Measurements from ENCODE around the gene WDFY3.

GRCh38 chr4:84952004-84952403 is 14.5 kb downstream of the WDFY3 start:
- TF ChIP-seq, protein P1, sequence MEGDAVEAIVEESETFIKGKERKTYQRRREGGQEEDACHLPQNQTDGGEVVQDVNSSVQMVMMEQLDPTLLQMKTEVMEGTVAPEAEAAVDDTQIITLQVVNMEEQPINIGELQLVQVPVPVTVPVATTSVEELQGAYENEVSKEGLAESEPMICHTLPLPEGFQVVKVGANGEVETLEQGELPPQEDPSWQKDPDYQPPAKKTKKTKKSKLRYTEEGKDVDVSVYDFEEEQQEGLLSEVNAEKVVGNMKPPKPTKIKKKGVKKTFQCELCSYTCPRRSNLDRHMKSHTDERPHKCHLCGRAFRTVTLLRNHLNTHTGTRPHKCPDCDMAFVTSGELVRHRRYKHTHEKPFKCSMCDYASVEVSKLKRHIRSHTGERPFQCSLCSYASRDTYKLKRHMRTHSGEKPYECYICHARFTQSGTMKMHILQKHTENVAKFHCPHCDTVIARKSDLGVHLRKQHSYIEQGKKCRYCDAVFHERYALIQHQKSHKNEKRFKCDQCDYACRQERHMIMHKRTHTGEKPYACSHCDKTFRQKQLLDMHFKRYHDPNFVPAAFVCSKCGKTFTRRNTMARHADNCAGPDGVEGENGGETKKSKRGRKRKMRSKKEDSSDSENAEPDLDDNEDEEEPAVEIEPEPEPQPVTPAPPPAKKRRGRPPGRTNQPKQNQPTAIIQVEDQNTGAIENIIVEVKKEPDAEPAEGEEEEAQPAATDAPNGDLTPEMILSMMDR (IDR thresholded peaks at IDR 0.05; ENCODE audit: insufficient read depth, low read depth, low read length): no peak
- no peak for TF ChIP-seq EZH2 (IDR thresholded peaks at IDR 0.05; ENCODE audit: insufficient read depth, low read length)
